Gastroesophageal sphincter (tissue), 4 donors: ENCODE data around the gene TRABD. TPM values are rescaled to one million over a fixed set of nuclear protein-coding genes. Genes with fewer than 3 reads are reported as not detected.
A peak's percentile ranks its signal among the peaks of the same experiment; 100 is the strongest.
"Not testable (repeated sequence)": the region's sequence is repeated elsewhere in the genome, so short reads cannot be mapped to it uniquely, and the experiment has no call there.

Experiments used
- ATAC-seq: fragments of 150-250 bp; one replicate; pipeline ENCODE4 v1.9.1; 2016; ENCODE audit warnings: mild to moderate bottlenecking, moderate library complexity
- H3K27ac ChIP-seq, 4 donors: fragments of 200-600 bp; sonication (generic) in 3 of 4; 1 replicate in 3 of 4; 2 replicates in 1 of 4; pipeline ENCODE4 v1.5.1; 2016 to 2019
- H3K27me3 ChIP-seq: fragments of 200-600 bp; sonication (generic); one replicate; pipeline ENCODE4 v1.5.1; 2019
- H3K36me3 ChIP-seq, 2 donors: fragments of 200-600 bp; sonication (generic); one replicate each; pipeline ENCODE4 v1.5.1; 2019; ENCODE audit warnings: control low read depth in 1 of 2
- H3K4me1 ChIP-seq, 3 donors: fragments of 200-600 bp; sonication (generic); 1 replicate in 2 of 3; 2 replicates in 1 of 3; pipeline ENCODE4 v1.5.1; 2016 to 2019; ENCODE audit warnings: control low read depth in 2 of 3
- H3K4me3 ChIP-seq, 2 donors: fragments of 200-600 bp; sonication (generic); one replicate each; pipeline ENCODE4 v1.5.1; 2019; ENCODE audit warnings: mild to moderate bottlenecking in 1 of 2, moderate library complexity in 1 of 2
- H3K9me3 ChIP-seq, 3 donors: fragments of 200-600 bp; sonication (generic); one replicate each; pipeline ENCODE4 v1.5.1; 2017 to 2019; ENCODE audit warnings: control low read depth in 2 of 3
- CTCF ChIP-seq, 4 experiments: fragments of 200-600 bp in 2 of 4; fragments of 450-650 bp in 2 of 4; sonication (generic) in 1 of 4; IDR thresholded peaks; one replicate each; pipeline ENCODE4 v1.5.1; 2017 to 2019; ENCODE audit warnings: antibody characterized with exemption in 4 of 4, mild to moderate bottlenecking in 2 of 4, moderate library complexity in 2 of 4
- EP300 ChIP-seq: sonication (generic); formaldehyde crosslinking; IDR thresholded peaks from one replicate; pipeline ENCODE4 v1.6.1; 2017; ENCODE audit warnings: antibody characterized with exemption, mild to moderate bottlenecking
- POLR2A ChIP-seq, 2 donors: fragments of 450-650 bp; IDR thresholded peaks; one replicate each; pipeline ENCODE4 v1.6.1; 2017; ENCODE audit warnings: antibody characterized with exemption in 2 of 2, mild to moderate bottlenecking in 2 of 2, moderate library complexity in 1 of 2
- POLR2AphosphoS5 ChIP-seq: sonication (generic); formaldehyde crosslinking; IDR thresholded peaks from one replicate; pipeline ENCODE4 v1.6.1; 2017; ENCODE audit warnings: antibody characterized with exemption
- WGBS, 2 donors: methylation state at CpG; one replicate each; pipeline ENCODE4 v1.1.5; 2018; ENCODE audit warnings: low coverage in 1 of 2; 5-methylcytosine and 5-hydroxymethylcytosine counted together
- total RNA-seq, 4 donors: library from RNA; depleted of rRNA; stranded (reverse); fragments of >200 nt; gene quantifications; one replicate each; pipeline ENCODE4 v1.1.0, GENCODE V29; 2016

Gene TRABD
- total RNA-seq = 10 to 100 TPM; 15.7 to 22.0 (median 19.0) TPM

GRCh38 chr22:50185375-50186087 is at the start of gene TRABD:
Gene TRABD (plus strand): TSS chr22:50185913. CDS start chr22:50193061, 7,148 bp downstream.
- ATAC-seq = peak; percentile 87
- H3K27ac ChIP-seq = peak within 1 kb of the TSS in 3 of 4 donors; percentile 34 to 84 (median 65)
- no peaks in the 10 kb centered on the region for H3K9me3 ChIP-seq
- peak within 1 kb of the TSS; percentile 69 to 82 for H3K4me3 ChIP-seq
- peaks cover 7% of the 10 kb centered on the region for H3K27me3 ChIP-seq
- H3K4me1 ChIP-seq = peaks cover 0 to 64% (median 30%) of the 10 kb centered on the region in 3 donors
- TF ChIP-seq EP300 (no peak), POLR2AphosphoS5 (no peak), POLR2A (IDR thresholded peaks at IDR 0.05) (no peak), CTCF (IDR thresholded peaks at IDR 0.05) (no peak)
- no peaks in the 10 kb centered on the region for H3K36me3 ChIP-seq
- no CpG with 5 or more reads among the region's 90 CpGs for WGBS, 2 donors

GRCh38 chr22:50136581-50137015 is 49.1 kb upstream of the TRABD start:
- H3K36me3 ChIP-seq = no peaks in the 10 kb centered on the region
- WGBS, 2 donors = 51 to 52% methylated on average over 3 to 5 of the region's 5 CpGs
- TF ChIP-seq POLR2A (IDR thresholded peaks at IDR 0.05) (no peak), EP300 (no peak), CTCF (IDR thresholded peaks at IDR 0.05) (no peak), POLR2AphosphoS5 (no peak)
- H3K9me3 ChIP-seq = no peaks in the 10 kb centered on the region
- H3K4me3 ChIP-seq = no peak overlapping the region
- no peak for ATAC-seq
- H3K27ac ChIP-seq = no peak overlapping the region
- peaks cover 18% of the 10 kb centered on the region for H3K27me3 ChIP-seq
- no peaks in the 10 kb centered on the region for H3K4me1 ChIP-seq

- H3K36me3 ChIP-seq, H3K27ac ChIP-seq, ATAC-seq, H3K4me1 ChIP-seq, H3K9me3 ChIP-seq, H3K4me3 ChIP-seq: not testable (repeated sequence)
- H3K27me3 ChIP-seq = peaks cover 23% of the 10 kb centered on the region
- WGBS, 2 donors = 93 to 95% methylated on average over 3 to 9 of the region's 9 CpGs
These were observed 48.4 kb upstream of the TRABD start for GRCh38 chr22:50137277-50137676.

DNA sequence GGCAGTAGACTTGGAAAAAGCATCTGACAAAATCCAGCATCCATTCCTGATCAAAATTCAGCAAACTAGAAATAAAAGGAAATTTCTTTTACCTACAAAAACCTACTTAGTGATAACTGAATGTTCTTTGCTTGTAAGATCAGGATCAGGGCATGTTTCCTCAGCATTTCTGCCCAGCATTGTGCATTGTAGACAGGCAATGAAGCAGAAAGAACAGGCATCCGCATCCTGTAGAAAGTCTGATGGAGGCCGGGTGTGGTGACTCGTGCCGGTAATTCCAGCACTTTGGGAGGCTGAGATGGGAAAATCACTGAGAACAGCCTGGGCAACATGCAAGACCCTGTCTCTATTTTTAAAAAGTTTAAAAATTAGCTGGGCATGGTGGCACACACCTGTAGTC is 47.7 kb upstream of the TRABD start:
- Histone ChIP-seq H3K36me3 (no peaks in the 10 kb centered on the region), H3K27me3 (peaks cover 21% of the 10 kb centered on the region), H3K27ac (no peak overlapping the region), H3K9me3 (no peaks in the 10 kb centered on the region), H3K4me3 (no peak overlapping the region), H3K4me1 (no peaks in the 10 kb centered on the region)
- no peak for ATAC-seq
- 85 to 95% methylated on average over 4 of the region's 4 CpGs for WGBS, 2 donors
- TF ChIP-seq EP300 (no peak), POLR2A (IDR thresholded peaks at IDR 0.05) (no peak), POLR2AphosphoS5 (no peak), CTCF (IDR thresholded peaks at IDR 0.05) (no peak)

- TF ChIP-seq CTCF (IDR thresholded peaks at IDR 0.05) (no peak), POLR2A (IDR thresholded peaks at IDR 0.05) (no peak), EP300 (no peak), POLR2AphosphoS5 (no peak)
- H3K27me3 ChIP-seq = peaks cover 18% of the 10 kb centered on the region
- no peaks in the 10 kb centered on the region for H3K36me3 ChIP-seq
- H3K4me1 ChIP-seq = no peaks in the 10 kb centered on the region
- no peak for ATAC-seq
- H3K4me3 ChIP-seq = no peak overlapping the region
- WGBS, 2 donors = 71 to 84% methylated on average over 9 of the region's 9 CpGs
- no peaks in the 10 kb centered on the region for H3K9me3 ChIP-seq
- H3K27ac ChIP-seq = no peak overlapping the region
These were observed 46.7 kb upstream of the TRABD start for GRCh38 chr22:50138988-50139387.
